A673 (cell line): ENCODE results near the gene CDRT4. TPM values are rescaled to one million over a fixed set of nuclear protein-coding genes. Genes with fewer than 3 reads are reported as not detected.

Experiments
- BruUV-seq: library from RNA; stranded (reverse); fragments of 400-500 nt; replicated peaks from 2 replicates; lab custom pipeline; 2021; lab: Mats Ljungman, UMichigan
- CTCF ChIA-PET: fragments of 300-600 bp; sonication (Branson Sonifier 250); formaldehyde crosslinking; loops from one replicate; lab custom pipeline; 2022; ENCODE audit warnings: antibody characterized with exemption; lab: Charles Lee
- POLR2A ChIA-PET: fragments of 300-600 bp; sonication (Branson Sonifier 250); formaldehyde crosslinking; loops from one replicate; lab custom pipeline; 2022; ENCODE audit warnings: antibody characterized with exemption; ENCODE audit not compliant: low non-redundant PET; lab: Charles Lee
- DNase-seq: peaks from one replicate; pipeline ENCODE4 v3.0.0-alpha.2; 2015; ENCODE audit warnings: low spot score
- H3K27ac ChIP-seq: fragments of 200-600 bp; sonication (generic); 2 replicates; pipeline ENCODE4 v1.5.1; 2016; ENCODE audit warnings: mixed run types, low read depth, mild to moderate bottlenecking, mixed read lengths, antibody characterized with exemption, low read length; ENCODE audit not compliant: poor library complexity, severe bottlenecking
- H3K27me3 ChIP-seq: fragments of 200-600 bp; sonication (generic); replicated peaks from 2 replicates; pipeline ENCODE4 v1.6.1; 2017; ENCODE audit warnings: mixed run types, low read depth, mild to moderate bottlenecking, mixed read lengths, antibody characterized with exemption, low read length; ENCODE audit not compliant: insufficient read depth, poor library complexity
- H3K36me3 ChIP-seq: fragments of 200-600 bp; sonication (generic); 2 replicates; pipeline ENCODE4 v1.6.1; 2016; ENCODE audit warnings: mixed run types, mild to moderate bottlenecking, mixed read lengths, antibody characterized with exemption, low read length; ENCODE audit not compliant: insufficient read depth, poor library complexity, severe bottlenecking
- H3K4me1 ChIP-seq: fragments of 200-600 bp; sonication (generic); 2 replicates; pipeline ENCODE4 v1.6.1; 2017; ENCODE audit warnings: mixed run types, mild to moderate bottlenecking, mixed read lengths, antibody characterized with exemption, low read length; ENCODE audit not compliant: insufficient read depth, poor library complexity, severe bottlenecking
- H3K4me3 ChIP-seq: fragments of 200-600 bp; sonication (generic); 2 replicates; pipeline ENCODE4 v1.5.1; 2016; ENCODE audit warnings: low read depth, mixed run types, mild to moderate bottlenecking, mixed read lengths, low read length; ENCODE audit not compliant: poor library complexity, severe bottlenecking
- H3K9me3 ChIP-seq: fragments of 200-600 bp; sonication (generic); 2 replicates; pipeline ENCODE4 v1.6.1; 2016; ENCODE audit warnings: mixed run types, low read depth, mild to moderate bottlenecking, mixed read lengths, antibody characterized with exemption, low read length; ENCODE audit not compliant: poor library complexity, severe bottlenecking
- EZH2 ChIP-seq: fragments of 200-600 bp; sonication (generic); IDR thresholded peaks from 2 replicates; pipeline ENCODE4 v1.6.1; 2017; ENCODE audit warnings: borderline replicate concordance, low read depth, mild to moderate bottlenecking, mixed read lengths, antibody characterized with exemption, low read length; ENCODE audit not compliant: poor library complexity, severe bottlenecking
- intact Hi-C: fragments of 100-400 bp; cut with micrococcal nuclease; formaldehyde crosslinking; loops from one replicate; pipeline ENCODE4 v1.10.0; 2022; ENCODE audit not compliant: unreplicated experiment
- total RNA-seq: library from RNA; stranded (reverse); gene quantifications from 2 replicates; pipeline ENCODE4 v1.2.3, GENCODE V29; 2021
- TF ChIP-seq, protein P1 (sequence below): fragments of 300-800, 200-600 bp; sonication (generic); conservative IDR thresholded peaks from 2 replicates; pipeline ENCODE4 v1.5.1; 2017; ENCODE audit warnings: low read depth, mild to moderate bottlenecking, antibody characterized with exemption, low read length, moderate library complexity, mixed read lengths

Gene CDRT4
- total RNA-seq, 1 experiment from 2014 or later: 0.62 TPM

- CTCF ChIA-PET: no interaction called here
- intact Hi-C loops: no loop called here
These were observed 45.8 kb upstream of the CDRT4 start for GRCh38 chr17:15513058-15513791.

GRCh38 chr17:15512071-15512709, 44.8 kb upstream of the CDRT4 start:
- H3K27ac ChIP-seq: no peak overlapping the region
- H3K4me3 ChIP-seq: no peak overlapping the region
- no TSS peak for BruUV-seq
- ChIA-PET POLR2A (no interaction called here), CTCF (no interaction called here)
- DNase-seq: no peak
- intact Hi-C loops: no loop called here
- no peaks in the 10 kb centered on the region for H3K27me3 ChIP-seq
- H3K9me3 ChIP-seq: no peaks in the 10 kb centered on the region
- no peaks in the 10 kb centered on the region for H3K4me1 ChIP-seq
- no peaks in the 10 kb centered on the region for H3K36me3 ChIP-seq
- TF ChIP-seq EZH2: no peak
- TF ChIP-seq, protein P1, sequence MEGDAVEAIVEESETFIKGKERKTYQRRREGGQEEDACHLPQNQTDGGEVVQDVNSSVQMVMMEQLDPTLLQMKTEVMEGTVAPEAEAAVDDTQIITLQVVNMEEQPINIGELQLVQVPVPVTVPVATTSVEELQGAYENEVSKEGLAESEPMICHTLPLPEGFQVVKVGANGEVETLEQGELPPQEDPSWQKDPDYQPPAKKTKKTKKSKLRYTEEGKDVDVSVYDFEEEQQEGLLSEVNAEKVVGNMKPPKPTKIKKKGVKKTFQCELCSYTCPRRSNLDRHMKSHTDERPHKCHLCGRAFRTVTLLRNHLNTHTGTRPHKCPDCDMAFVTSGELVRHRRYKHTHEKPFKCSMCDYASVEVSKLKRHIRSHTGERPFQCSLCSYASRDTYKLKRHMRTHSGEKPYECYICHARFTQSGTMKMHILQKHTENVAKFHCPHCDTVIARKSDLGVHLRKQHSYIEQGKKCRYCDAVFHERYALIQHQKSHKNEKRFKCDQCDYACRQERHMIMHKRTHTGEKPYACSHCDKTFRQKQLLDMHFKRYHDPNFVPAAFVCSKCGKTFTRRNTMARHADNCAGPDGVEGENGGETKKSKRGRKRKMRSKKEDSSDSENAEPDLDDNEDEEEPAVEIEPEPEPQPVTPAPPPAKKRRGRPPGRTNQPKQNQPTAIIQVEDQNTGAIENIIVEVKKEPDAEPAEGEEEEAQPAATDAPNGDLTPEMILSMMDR: no peak

More at GRCh38 chr17:15513058-15513791, 45.8 kb upstream of the CDRT4 start:
- no peaks in the 10 kb centered on the region for H3K36me3 ChIP-seq
- no peak overlapping the region for H3K27ac ChIP-seq
- H3K9me3 ChIP-seq: no peaks in the 10 kb centered on the region
- H3K4me1 ChIP-seq: no peaks in the 10 kb centered on the region
- DNase-seq: no peak
- H3K4me3 ChIP-seq: no peak overlapping the region
- TF ChIP-seq EZH2: no peak
- TF ChIP-seq, protein P1: no peak
- no TSS peak for BruUV-seq
- POLR2A ChIA-PET: no interaction called here
- no peaks in the 10 kb centered on the region for H3K27me3 ChIP-seq

DNA sequence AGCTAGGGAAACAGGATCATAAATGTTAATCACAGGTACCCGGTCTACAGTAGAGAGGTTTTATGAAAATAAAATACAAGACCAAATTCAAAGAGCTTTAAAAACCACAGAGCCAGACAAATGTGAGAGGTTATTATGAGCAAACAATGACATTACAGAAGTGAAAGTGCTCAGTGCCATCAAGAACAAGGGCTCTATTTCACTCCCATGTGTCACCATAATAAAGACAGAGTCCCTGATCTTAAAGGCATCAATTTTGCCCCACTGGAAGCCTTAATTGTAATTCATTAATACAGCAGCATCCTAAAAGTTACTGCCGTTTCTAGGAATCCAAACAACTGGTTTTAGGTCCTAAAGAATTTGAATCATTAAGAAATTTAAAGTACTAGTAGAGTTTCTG, 43.7 kb upstream of the CDRT4 start:
- intact Hi-C loops: no loop called here
- Histone ChIP-seq H3K36me3 (no peaks in the 10 kb centered on the region), H3K27me3 (no peaks in the 10 kb centered on the region), H3K27ac (no peak overlapping the region), H3K9me3 (no peaks in the 10 kb centered on the region), H3K4me1 (no peaks in the 10 kb centered on the region), H3K4me3 (no peak overlapping the region)
- no TSS peak for BruUV-seq
- ChIA-PET CTCF (no interaction called here), POLR2A (no interaction called here)
- TF ChIP-seq EZH2: no peak
- TF ChIP-seq, protein P1: no peak
- DNase-seq: no peak
